KOPT-K1 (cell line): ENCODE measurements around the gene PSMB8.
"Not testable (repeated sequence)": the region's sequence is repeated elsewhere in the genome, so short reads cannot be mapped to it uniquely, and the experiment has no call there.

Experiments
- H3K27ac ChIP-seq: fragments of 200-600 bp; sonication (generic); 2 replicates; pipeline ENCODE4 v1.5.1; 2016; ENCODE audit warnings: antibody characterized with exemption, mild to moderate bottlenecking, low read depth, low read length; ENCODE audit not compliant: poor library complexity, severe bottlenecking
- H3K36me3 ChIP-seq: fragments of 200-600 bp; sonication (generic); 2 replicates; pipeline ENCODE4 v1.5.1; 2017; ENCODE audit warnings: antibody characterized with exemption, mild to moderate bottlenecking, low read length, moderate library complexity; ENCODE audit not compliant: insufficient read depth
- H3K9me3 ChIP-seq: fragments of 200-600 bp; sonication (generic); 2 replicates; pipeline ENCODE4 v1.5.1; 2017; ENCODE audit warnings: antibody characterized with exemption, low read length, mild to moderate bottlenecking; ENCODE audit not compliant: insufficient read depth, poor library complexity, severe bottlenecking

PSMB8 gene

DNA sequence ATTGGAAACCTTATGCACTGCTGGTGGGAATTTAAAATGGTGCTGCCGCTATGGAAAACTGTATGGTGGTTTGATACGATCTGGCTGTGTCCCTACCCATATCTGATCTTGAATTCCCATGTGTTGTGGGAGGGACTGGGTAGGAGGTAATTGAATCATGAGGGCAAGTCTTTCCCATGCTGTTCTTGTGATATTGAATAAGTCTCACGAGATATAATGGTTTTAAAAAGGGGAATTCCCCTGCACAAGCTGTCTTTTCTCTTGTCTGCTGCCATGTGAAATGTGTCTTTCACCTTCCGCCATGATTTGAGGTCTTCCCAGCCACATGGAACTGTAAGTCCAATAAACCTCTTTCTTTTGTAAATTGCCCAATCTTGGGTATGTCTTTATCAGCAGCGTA lies 10.2 kb downstream of the PSMB8 start:
- Histone ChIP-seq H3K36me3 (peaks cover 83% of the 10 kb centered on the region), H3K9me3 (no peaks in the 10 kb centered on the region), H3K27ac (no peak overlapping the region)

DNA sequence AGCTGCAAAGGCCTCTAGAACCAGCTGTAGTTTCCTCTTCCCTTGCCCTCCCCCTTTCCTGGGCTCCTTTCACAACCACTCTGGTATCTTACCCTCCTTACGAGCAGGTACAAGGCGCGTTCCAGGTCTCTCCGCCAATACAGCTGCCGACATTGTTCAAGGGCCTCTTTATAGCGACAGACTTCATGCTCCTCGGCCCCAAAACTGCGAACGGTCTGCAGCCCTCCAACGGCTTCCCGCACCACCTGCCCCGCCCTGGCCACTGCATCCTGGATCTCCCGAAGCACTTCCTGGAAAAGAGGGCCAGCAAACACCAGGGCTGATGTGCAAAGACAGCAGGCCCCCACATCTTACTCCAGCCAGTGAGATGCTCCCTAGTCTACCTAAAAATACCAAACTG lies 11.3 kb downstream of the PSMB8 start:
- Histone ChIP-seq H3K9me3 (no peaks in the 10 kb centered on the region), H3K36me3 (peaks cover 93% of the 10 kb centered on the region), H3K27ac (no peak overlapping the region)

DNA sequence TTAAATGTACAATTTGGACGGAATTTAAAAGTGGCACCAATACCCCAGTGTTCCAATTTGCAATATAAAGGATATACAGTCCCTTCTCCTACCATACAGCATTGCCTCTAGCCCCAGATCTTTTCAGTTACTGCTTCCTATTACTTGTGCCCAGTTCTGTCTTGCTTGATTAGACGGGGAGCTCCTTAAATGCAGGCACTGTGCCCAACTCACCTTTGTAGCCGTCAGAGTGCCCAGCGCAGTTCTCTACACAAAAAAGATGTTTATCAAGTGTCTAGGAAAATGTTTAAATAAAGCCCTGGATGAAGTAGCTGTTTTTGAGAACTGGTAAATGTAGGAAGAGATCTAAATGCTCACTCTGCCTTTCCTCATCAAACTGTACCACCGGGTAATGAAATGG lies 12.9 kb downstream of the PSMB8 start:
- Histone ChIP-seq H3K27ac (no peak overlapping the region), H3K9me3 (no peaks in the 10 kb centered on the region), H3K36me3 (peaks cover 82% of the 10 kb centered on the region)

DNA sequence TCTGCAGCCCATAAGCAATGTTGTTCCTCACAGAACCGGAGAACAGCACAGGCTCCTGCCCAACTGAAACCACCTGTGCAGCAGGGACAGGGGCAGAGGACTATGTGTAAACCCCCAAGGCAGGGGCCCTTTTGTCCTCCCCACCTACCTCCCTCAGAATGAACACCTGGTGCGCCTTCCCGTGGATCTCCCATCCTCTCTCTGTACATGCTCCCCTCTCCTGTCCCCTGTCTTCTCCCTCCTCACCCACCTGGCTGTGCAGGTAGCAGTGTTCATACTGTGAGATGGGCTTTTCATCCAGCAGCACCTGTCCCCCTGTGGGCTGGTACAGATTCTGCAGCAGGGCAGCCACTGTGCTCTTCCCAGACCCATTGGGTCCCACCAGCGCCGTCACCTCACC lies 13.8 kb downstream of the PSMB8 start:
- no peak overlapping the region for H3K27ac ChIP-seq
- no peaks in the 10 kb centered on the region for H3K9me3 ChIP-seq
- H3K36me3 ChIP-seq: peaks cover 73% of the 10 kb centered on the region

DNA sequence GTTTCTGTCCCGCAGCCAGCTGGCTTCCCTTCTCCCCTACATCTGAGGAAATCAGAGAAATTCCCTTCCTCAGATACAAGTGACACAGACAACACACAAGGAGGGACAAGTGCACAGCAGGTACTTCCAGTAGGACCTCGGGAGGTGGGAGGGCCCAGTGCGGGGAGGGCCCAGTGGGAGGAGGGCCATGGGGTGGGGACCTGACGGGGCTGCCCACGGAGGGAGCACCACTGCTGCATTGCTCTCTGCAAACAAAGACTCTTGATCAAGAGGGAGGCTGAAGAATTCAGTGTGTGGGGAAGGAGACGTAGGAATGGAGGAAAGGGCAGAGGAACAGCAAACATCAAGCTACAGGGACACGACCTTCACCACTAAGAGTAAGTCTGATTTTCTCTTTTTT lies 14.4 kb downstream of the PSMB8 start:
- H3K27ac ChIP-seq: no peak overlapping the region
- no peaks in the 10 kb centered on the region for H3K9me3 ChIP-seq
- peaks cover 68% of the 10 kb centered on the region for H3K36me3 ChIP-seq

DNA sequence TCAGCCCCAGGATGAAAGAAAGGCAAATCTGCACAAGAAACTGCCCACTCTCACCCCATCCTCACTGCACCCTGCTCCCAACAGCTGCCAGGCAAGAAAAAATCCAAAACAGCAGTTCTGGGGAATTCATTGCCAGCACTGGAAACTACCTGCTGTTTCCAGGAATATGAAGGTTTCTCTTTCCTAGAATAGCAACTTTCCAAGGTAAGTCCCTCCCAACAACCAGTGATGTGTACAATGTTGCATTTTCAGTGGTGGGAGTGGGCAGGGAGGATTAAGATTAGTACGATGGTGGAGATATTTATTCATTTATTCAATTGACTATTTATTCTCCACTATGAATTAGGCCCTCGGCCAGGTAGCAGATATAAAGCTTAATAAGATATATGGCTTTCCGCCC lies 16.8 kb downstream of the PSMB8 start:
- H3K27ac ChIP-seq: no peak overlapping the region
- H3K9me3 ChIP-seq: no peaks in the 10 kb centered on the region
- peaks cover 44% of the 10 kb centered on the region for H3K36me3 ChIP-seq

DNA sequence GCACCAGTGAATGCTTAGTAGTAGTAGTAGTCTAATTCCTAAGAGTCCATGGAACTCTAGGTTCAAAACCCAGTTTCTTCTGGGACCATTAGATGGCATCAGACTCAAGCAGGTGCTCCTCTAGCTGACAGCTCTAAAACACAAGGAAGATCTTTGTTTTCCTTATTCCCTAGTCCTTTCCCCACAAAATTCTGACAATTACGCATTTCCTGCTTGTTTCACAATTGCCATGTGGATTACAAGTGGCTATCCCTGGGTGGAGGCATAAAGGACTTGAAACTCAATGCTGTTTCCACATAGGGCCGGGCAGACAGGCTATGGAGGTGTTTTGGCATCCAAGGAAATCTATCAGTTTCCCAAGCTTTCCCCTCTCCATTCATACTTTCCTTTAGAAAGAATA lies 17.9 kb downstream of the PSMB8 start:
- H3K36me3 ChIP-seq: peaks cover 33% of the 10 kb centered on the region
- no peaks in the 10 kb centered on the region for H3K9me3 ChIP-seq
- H3K27ac ChIP-seq: no peak overlapping the region

DNA sequence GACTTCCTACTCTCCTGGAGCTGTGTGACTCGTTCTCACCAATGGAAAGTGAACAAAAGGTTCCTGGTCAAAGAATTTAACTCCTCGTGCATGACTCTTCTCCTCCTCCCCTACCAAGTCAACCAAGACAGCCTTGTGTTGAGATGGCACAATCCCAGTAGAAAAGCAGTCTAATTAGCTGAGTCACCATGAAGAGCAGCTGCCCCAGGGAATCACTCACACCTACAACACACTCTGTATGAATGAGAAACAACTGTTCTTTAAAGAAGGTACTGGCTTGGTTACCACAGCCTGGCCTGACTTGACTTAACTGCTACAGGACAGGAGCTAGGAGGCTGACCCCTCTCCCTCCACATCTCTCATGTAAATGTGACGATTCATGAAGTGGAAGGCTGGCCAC lies 24.1 kb downstream of the PSMB8 start:
- H3K9me3 ChIP-seq: no peaks in the 10 kb centered on the region
- no peak overlapping the region for H3K27ac ChIP-seq
- H3K36me3 ChIP-seq: no peaks in the 10 kb centered on the region

DNA sequence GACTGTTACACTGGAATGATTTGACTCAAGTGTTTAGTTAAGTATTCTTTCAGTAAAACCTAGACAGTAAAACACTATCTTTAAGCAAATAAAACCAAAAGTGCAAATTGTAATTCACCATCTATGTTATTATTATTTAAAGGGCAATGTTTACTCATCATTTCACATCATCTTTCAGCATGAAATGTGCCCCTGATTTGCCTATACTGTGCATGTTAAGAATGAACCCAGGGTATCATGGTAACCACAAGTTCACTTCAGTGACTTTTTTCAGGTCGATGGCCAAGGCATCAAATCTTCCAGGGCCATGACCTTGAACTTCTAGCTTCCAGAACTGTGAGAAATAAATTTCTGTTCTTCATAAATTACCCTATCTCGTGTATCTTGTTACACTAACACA lies 25.0 kb downstream of the PSMB8 start:
- Histone ChIP-seq H3K36me3 (no peaks in the 10 kb centered on the region), H3K27ac (no peak overlapping the region), H3K9me3 (no peaks in the 10 kb centered on the region)

DNA sequence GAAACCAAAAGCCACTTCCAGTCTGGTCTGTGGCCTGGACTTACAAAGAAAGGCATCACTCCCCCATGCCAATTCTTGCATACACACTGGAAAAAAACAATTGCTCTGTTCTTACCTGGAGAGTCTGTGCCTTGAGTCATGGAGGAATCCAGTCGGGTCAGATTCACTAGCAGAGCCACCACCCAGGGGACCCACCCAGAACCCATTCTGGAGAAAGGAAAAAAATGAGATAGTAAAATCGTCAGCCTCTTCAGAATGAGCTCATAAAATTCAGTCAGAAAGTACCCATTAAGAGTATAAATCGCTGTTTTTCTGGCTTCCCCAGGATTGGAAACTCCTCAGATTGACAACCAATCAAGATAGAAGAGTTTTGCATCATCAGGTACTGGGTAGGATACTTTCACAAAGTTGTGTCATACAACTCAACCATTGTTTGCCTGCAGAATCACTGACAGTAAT lies 27.1 kb downstream of the PSMB8 start, which contains the start of gene HLA-DOB:
Gene HLA-DOB (minus strand): TSS at position 257 of the 459 bp plus-strand sequence. CDS start 51 bp downstream, at position 206.
- Histone ChIP-seq H3K36me3 (no peaks in the 10 kb centered on the region), H3K27ac (no peak within 1 kb of the TSS), H3K9me3 (no peaks in the 10 kb centered on the region)

DNA sequence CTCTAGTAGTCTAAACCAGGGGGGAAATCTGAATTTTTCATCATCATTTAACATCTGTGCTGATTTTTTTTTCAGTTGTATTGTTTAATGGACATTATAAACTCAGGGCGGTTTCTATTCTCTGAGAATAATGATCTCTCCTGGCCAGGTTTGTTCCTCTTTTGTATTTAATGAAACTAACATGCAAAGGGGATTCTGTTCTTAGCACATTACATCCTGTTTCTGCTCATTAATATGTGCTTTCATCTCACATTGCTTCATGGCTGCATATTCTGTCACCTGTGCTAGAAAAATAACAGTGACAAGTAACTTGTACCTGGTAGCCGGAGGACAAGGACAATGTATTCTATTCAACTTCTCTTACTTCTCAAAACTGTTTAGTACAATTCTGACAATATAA lies 27.9 kb downstream of the PSMB8 start:
- H3K36me3 ChIP-seq: no peaks in the 10 kb centered on the region
- no peak overlapping the region for H3K27ac ChIP-seq
- H3K9me3 ChIP-seq: no peaks in the 10 kb centered on the region

DNA sequence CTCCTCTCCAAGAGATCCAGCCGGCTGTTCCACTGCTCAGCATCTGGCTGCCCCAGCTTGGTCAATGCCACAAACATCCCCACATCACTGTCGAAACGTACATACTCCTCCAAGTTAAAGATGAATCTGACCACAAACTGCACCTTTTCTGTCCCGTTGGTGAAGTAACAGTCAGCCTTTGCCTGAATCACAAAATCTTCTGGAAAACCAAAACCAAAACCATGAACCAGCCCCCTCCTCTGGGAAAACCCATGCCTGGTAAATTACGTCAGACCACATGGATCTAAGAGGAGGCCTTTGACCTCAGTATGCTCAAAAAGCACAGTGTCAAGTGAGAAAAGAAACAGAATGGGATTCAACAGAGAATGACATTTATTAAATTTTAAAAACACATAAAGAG lies 28.7 kb downstream of the PSMB8 start:
- no peaks in the 10 kb centered on the region for H3K9me3 ChIP-seq
- no peak overlapping the region for H3K27ac ChIP-seq
- H3K36me3 ChIP-seq: no peaks in the 10 kb centered on the region

DNA sequence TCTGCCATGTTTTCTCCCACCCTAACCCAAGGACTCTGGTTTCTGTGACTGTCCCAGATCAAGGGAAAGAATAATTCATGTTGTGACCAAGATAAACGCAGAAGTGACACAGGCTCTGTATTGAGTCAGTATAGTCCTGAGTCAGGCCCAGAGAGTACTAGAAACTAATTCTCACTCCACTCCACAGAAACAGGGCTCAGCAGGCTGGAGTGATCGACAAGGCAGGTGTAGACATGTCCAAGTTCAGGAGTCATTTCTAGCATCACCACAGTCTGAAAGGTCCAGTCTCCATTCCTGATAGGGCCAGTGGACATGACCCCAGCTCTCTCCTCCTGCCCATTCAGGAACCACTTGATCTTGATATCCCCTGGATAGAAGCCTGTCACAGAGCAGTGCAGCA lies 29.7 kb downstream of the PSMB8 start:
- Histone ChIP-seq H3K27ac (no peak overlapping the region), H3K9me3 (no peaks in the 10 kb centered on the region), H3K36me3 (no peaks in the 10 kb centered on the region)

DNA sequence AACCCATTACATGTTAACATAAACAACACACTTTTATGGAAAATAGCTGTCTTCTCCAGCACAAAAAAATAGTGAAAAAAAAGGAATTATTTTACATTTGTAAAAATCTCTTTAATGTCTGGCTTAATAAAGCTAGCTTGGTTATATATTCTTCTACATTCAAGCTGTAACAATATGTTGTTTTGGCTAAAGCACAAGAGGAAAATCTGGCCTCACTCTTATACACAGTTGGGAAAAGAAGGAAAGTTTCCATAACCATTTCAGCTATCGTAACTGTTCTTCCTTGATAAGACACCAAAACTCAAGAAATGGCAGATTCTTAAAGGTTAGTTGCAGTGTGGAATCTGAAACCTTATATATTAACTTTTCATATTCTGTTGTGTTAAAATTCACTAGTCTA lies 34.7 kb downstream of the PSMB8 start:
- Histone ChIP-seq H3K27ac (no peak overlapping the region), H3K36me3 (no peaks in the 10 kb centered on the region), H3K9me3 (no peaks in the 10 kb centered on the region)

DNA sequence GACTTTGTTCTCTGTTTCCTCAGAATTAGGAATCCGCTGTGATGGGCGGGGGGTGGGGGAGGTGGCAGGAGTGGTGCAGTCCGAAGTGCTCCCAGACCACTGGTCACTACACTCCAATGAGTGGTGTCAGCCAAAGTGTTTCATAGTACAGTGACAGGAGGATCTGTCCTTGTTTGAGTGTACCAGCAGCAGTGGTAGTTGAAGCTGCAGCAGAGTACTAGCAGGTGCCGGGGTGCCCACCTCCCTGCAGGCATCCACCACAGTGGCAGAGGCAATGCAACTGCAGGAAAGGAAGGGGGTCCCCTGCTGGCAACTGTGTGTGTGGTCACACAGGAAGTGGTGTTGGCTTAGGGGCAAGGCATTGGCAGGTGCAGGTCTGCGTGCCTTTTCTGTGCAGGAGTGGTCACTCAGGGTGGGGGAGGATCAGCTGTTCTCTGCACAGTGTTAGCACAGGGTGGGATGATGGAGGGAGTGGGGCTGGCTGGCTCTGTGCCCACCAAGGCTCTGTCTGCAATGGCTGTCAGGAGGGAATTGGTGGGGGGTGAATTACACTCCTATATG lies 36.7 kb downstream of the PSMB8 start:
- no peak overlapping the region for H3K27ac ChIP-seq
- no peaks in the 10 kb centered on the region for H3K9me3 ChIP-seq

DNA sequence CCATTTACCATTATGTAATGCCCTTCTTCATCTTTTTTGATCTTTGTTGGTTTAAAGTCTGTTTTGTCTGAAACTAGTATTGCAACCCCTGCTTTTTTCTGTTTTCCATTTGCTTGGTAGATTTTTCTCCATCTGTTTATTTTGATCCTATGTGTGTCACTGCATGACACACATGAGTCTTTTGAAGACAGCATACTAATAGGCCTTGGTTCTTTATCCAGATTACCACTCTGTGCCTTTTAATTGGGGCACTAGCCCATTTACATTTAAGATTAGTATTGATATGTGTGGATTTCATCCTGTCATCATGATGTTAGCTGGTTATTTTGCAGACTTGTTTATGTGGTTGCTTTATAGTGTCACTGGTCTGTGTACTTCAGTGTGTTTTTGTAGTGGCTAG lies 38.4 kb downstream of the PSMB8 start:
- not testable (repeated sequence) for H3K9me3 ChIP-seq, H3K27ac ChIP-seq, H3K36me3 ChIP-seq

More for the DNA sequence above, 36.7 kb downstream of the PSMB8 start:
- no peaks in the 10 kb centered on the region for H3K36me3 ChIP-seq
